Measurements from ENCODE around the gene TWIST2. TPM values are rescaled to one million over a fixed set of nuclear protein-coding genes. Genes with fewer than 3 reads are reported as not detected.

Gene TWIST2
- total RNA-seq, 4 donors from 2014 or later: 90.8 to 141 (median 116) TPM

DNA sequence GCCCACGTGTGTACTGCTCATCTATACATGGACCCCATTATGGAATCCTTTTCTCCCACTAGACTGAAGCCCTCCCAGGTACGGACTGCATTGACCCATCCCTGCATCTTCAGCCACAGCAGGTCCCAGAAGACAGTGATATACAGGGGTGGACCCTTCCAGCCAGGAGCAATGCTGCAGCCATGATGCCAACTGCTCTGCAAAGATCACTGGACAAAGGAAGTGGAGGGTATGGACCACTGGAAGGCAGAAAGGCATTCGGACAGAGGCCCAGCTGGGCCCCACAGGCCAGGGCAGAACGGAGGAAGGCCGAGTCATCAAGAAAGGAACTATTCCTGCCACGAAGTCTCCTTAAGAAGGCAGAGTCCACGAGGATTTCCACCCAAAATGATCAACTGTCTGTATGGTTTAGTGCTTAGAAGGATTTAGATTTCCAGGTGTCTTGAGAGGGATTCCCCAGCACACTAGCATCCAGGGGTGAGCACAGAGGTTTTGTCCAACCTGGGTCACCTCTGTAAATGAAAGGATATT, 93.4 kb downstream of the TWIST2 start:
- TF ChIP-seq, protein P1, sequence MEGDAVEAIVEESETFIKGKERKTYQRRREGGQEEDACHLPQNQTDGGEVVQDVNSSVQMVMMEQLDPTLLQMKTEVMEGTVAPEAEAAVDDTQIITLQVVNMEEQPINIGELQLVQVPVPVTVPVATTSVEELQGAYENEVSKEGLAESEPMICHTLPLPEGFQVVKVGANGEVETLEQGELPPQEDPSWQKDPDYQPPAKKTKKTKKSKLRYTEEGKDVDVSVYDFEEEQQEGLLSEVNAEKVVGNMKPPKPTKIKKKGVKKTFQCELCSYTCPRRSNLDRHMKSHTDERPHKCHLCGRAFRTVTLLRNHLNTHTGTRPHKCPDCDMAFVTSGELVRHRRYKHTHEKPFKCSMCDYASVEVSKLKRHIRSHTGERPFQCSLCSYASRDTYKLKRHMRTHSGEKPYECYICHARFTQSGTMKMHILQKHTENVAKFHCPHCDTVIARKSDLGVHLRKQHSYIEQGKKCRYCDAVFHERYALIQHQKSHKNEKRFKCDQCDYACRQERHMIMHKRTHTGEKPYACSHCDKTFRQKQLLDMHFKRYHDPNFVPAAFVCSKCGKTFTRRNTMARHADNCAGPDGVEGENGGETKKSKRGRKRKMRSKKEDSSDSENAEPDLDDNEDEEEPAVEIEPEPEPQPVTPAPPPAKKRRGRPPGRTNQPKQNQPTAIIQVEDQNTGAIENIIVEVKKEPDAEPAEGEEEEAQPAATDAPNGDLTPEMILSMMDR (IDR thresholded peaks at IDR 0.05): no peak
- ATAC-seq (ENCODE audit: low FRiP score) (no peak), DNase-seq (ENCODE audit: low spot score) (no peak)

DNA sequence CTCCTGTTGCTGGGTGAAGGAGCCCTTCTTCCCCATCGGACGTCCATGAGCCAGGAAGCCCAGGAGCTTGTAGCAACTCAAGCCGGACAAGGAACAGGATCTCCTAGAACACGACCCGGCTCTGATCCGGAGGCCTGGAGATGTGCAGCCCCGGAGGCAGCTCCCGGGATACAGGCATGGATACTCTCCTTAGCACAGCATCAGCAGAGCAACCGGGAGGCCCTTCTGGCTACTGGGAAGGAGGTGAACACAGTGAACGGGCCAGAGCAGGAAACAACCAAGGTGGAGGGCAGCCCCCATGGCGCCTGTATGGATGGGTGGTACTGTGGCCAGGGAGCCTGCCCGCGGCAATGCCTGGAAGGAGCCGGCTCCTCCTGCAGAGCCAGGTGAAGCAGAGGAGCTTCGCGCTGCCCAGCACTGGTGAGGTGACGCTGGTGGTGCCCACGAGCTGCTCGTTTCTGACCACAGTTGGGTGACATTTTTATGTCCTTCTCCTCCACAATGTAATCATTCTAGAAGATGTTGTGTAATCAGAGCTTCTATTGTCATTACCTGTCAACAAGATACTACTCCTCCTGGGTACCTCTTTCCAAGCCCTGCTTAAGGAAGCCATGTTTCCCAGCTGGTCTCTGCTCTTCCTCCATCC, 94.3 kb downstream of the TWIST2 start:
- ATAC-seq (ENCODE audit: low FRiP score) (no peak), DNase-seq (ENCODE audit: low spot score) (no peak)
- TF ChIP-seq, protein P1 (IDR thresholded peaks at IDR 0.05): no peak

DNA sequence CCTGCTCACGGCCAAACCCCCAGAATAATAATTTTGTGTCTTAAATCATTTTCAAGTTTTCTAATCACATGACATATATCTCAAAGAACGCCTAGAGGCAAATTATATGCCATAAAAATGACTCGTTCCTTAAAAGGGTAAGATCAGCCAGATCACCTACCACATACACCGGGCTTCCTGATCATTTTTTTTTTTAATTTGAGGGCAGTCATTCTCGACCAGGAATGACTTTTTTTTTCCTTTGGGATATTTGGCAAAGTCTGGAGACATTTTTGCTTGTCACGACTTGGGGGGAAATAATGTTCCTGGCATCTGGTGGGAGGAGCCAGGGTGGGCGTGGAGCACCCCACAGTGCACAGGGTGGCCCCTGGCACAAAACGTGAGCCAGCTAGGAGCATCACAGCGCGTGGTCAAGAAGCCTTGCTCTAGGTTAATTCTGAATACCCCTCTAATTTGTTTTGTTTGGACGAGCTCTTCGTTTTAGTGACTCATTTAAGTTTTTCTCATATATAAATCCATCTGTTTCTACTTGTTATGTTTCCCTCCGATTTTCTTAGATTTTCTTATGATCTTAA, 94.9 kb downstream of the TWIST2 start:
- no peak for DNase-seq (ENCODE audit: low spot score)
- no peak for ATAC-seq (ENCODE audit: low FRiP score)
- TF ChIP-seq, protein P1 (IDR thresholded peaks at IDR 0.05): no peak

DNA sequence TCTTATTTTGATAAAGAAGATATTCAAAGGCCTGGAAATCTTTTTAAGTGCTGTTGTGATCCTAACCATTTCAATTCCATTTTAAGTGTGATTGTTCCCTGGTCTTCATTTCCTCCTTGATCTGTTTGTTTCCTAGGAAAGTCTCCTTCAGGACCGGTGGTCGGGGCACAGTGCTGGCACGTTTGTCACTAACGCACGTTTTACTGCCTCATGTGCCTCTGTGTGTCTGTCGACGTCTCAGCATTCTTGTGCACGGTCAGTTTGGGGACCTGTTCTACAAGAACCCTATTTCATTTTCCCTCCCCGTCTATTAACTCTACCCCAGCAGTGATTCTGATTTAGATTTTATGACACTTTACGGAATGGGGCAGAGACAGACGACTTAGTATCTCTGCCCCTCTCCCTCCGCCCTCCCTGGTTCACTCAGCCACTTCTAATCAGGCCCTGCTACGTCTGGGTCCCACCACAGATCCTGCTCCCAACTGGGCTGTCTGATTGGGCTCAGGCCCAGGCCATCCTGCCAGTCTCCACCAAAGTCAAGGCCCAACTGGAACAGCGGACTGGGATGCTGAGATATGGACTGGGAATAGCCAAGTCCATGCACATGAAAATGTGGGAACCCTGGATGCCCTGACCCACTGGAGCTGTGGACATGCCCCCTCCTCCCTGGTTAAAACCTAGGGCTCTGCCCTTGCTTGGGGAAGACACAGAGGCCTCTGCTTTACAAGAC, 95.6 kb downstream of the TWIST2 start:
- ATAC-seq (ENCODE audit: low FRiP score): no peak
- TF ChIP-seq, protein P1 (IDR thresholded peaks at IDR 0.05): no peak
- DNase-seq (ENCODE audit: low spot score): peak; percentile 5

DNA sequence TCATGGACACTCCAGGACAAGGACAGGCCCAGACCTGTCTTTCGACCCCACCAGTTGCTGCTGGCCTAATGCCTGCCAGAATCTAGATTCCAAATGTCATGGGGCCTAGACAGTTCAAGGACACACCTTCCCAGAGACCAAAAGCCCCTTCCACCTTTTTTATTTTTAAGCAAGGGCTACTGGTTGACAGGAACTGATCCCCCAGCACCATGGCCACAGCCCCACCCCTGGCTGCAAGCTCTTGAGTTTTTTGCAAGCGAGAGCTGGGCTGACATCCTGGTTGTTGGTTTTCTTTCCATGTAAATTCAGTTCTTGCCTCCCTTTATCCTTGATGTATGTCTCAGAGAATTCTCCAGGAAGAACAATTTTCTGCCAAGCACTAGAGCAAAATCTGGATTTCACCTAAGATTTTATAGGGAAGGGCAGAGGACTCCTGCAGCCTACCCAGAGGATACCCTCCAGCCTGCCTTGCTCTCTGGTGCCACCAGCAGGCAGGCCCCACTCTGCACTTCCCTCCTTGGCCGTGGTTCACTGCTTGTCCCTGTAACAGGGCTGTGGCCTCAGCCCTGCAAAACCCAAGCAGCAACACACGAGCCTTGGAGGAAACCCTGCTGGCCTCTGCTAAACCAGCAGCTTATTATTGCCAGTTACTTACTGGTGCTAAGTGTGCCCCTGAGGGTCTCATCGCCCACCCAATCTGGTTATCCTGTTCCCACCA, 97.7 kb downstream of the TWIST2 start:
- TF ChIP-seq, protein P1 (IDR thresholded peaks at IDR 0.05): no peak
- ATAC-seq (ENCODE audit: low FRiP score): peak; percentile 66
- peak; percentile 28 for DNase-seq (ENCODE audit: low spot score)

DNA sequence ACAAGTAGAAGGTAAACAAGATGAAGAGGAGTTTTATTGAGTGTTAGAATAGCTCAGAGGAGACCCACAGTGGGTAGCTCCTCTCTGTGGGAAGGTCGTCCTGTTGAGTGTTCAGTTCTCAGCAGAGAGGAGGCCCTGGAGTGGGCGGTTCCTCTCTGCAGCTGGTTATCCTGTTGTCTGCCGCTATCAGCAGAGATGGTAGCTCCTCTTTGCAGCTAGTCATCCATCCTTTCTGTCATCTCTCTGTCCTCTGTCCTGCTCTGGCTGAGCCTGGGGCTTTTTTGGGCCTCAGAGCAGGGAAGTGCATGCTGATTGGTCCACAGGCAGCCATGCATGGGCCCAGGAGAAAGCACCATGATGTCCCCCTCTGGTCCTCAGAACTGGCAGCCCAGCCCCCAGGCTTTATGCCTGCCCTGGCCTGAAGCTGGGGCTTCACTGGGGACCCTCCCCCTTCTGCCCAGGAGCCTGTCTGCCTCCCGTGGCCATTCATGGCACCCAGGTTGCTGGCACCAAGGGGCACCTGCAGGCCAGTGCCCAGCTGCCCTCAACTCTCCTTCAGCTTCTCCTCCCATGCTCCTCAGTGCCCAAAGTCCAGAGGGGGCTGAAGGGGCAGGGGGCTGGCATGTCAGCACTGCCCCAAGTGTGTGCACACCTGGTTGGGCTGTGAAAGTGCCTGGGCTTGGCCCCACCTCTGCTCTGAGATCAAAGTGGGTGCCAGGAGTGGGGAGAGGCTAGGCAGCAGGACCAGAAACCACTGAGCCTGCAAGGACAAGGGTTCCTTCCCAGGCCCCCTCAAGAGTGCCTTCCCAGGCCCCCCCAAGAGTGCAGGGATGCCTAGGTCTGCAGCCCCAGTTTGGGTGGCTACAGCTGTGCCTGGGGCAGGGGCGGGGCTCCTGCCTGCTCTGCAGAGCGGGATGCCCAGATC, 98.7 kb downstream of the TWIST2 start:
- ATAC-seq (ENCODE audit: low FRiP score) (no peak), DNase-seq (ENCODE audit: low spot score) (no peak)
- TF ChIP-seq, protein P1 (IDR thresholded peaks at IDR 0.05): no peak

Measured in omental fat pad (tissue), 4 donors.